ENCODE measurements around the gene ARMC12.

Gene ARMC12

DNA sequence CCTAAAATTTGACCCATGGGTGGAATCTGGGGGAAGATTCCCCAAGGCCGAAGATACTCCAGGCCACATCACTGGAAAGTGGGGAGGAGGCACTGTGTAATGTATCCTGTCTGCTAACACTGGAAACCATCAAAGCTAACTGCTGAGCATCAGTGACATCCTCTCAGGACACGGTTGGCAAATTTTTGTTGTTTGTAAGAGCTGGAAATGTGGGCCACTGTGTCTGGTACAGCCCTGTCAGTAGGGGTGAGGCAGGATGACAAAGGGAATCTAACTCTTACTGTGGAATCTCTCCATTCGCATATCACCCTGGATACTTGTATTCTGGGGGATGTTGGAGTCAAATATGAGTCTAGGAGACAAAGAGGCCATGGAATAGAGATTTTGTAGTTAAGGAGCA, 22.6 kb downstream of the ARMC12 start:
- no peaks in the 10 kb centered on the region for H3K9me2 ChIP-seq (ENCODE audit: low read depth, low read length)
- TF ChIP-seq, protein P1, sequence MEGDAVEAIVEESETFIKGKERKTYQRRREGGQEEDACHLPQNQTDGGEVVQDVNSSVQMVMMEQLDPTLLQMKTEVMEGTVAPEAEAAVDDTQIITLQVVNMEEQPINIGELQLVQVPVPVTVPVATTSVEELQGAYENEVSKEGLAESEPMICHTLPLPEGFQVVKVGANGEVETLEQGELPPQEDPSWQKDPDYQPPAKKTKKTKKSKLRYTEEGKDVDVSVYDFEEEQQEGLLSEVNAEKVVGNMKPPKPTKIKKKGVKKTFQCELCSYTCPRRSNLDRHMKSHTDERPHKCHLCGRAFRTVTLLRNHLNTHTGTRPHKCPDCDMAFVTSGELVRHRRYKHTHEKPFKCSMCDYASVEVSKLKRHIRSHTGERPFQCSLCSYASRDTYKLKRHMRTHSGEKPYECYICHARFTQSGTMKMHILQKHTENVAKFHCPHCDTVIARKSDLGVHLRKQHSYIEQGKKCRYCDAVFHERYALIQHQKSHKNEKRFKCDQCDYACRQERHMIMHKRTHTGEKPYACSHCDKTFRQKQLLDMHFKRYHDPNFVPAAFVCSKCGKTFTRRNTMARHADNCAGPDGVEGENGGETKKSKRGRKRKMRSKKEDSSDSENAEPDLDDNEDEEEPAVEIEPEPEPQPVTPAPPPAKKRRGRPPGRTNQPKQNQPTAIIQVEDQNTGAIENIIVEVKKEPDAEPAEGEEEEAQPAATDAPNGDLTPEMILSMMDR (IDR thresholded peaks at IDR 0.05; ENCODE audit: low read length) = no peak
- no peak for TF ChIP-seq EZH2 (IDR thresholded peaks at IDR 0.05; ENCODE audit: borderline replicate concordance, low read length)
- no peak overlapping the region for H2AFZ ChIP-seq (ENCODE audit: low read length)
- H3K79me2 ChIP-seq (ENCODE audit: insufficient read depth, low read length) = no peaks in the 10 kb centered on the region
- H3K36me3 ChIP-seq (ENCODE audit: insufficient read depth, low read length) = no peaks in the 10 kb centered on the region
- H3K4me1 ChIP-seq (ENCODE audit: insufficient read depth, low read length, severe bottlenecking) = peaks cover 5% of the 10 kb centered on the region
- H4K20me1 ChIP-seq (ENCODE audit: insufficient read depth, low read length) = no peaks in the 10 kb centered on the region
- H3F3A ChIP-seq (ENCODE audit: insufficient read depth, low read length) = no peaks in the 10 kb centered on the region
- H3K27ac ChIP-seq (ENCODE audit: low read depth, low read length, poor library complexity, severe bottlenecking) = no peak overlapping the region
- no peaks in the 10 kb centered on the region for H3K9me3 ChIP-seq (ENCODE audit: low read length)
- H3K4me2 ChIP-seq (ENCODE audit: low read length) = no peak overlapping the region
- H3K4me3 ChIP-seq (ENCODE audit: low read depth, low read length, poor library complexity, severe bottlenecking) = no peak overlapping the region
- H3K9ac ChIP-seq (ENCODE audit: low read length) = no peak overlapping the region
- H3K27me3 ChIP-seq (ENCODE audit: insufficient read depth, low read length) = peaks cover 13% of the 10 kb centered on the region

DNA sequence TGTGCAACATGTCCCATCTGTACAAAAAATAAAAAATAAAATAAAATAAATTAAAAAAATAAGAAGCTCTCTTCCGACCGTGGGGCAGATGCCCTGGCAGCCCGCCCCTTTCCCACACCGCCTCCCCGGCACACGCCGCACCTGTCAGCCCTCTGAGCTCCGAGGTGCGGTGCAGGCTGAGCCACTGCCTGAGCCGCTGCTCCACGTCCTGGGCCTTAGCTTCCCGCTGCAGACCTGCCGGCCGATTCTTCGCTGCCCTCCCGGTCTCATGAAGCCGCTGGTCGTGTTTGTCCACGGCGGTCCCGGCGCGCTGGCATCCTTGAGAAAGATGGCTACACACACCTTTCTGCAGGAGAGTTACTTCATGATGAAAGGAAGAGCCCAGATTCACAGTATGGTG, 28.9 kb downstream of the ARMC12 start:
- Histone ChIP-seq H3K79me2 (ENCODE audit: insufficient read depth, low read length) (no peaks in the 10 kb centered on the region), H3K4me3 (ENCODE audit: low read depth, low read length, poor library complexity, severe bottlenecking) (no peak overlapping the region), H3K9me2 (ENCODE audit: low read depth, low read length) (no peaks in the 10 kb centered on the region), H4K20me1 (ENCODE audit: insufficient read depth, low read length) (no peaks in the 10 kb centered on the region), H3K4me2 (ENCODE audit: low read length) (no peak overlapping the region), H3F3A (ENCODE audit: insufficient read depth, low read length) (no peaks in the 10 kb centered on the region), H2AFZ (ENCODE audit: low read length) (no peak overlapping the region), H3K36me3 (ENCODE audit: insufficient read depth, low read length) (no peaks in the 10 kb centered on the region), H3K27me3 (ENCODE audit: insufficient read depth, low read length) (peaks cover 6% of the 10 kb centered on the region; the same call in 1 of the 2 replicates), H3K9me3 (ENCODE audit: low read length) (no peaks in the 10 kb centered on the region), H3K27ac (ENCODE audit: low read depth, low read length, poor library complexity, severe bottlenecking) (no peak overlapping the region), H3K4me1 (ENCODE audit: insufficient read depth, low read length, severe bottlenecking) (peaks cover 15% of the 10 kb centered on the region), H3K9ac (ENCODE audit: low read length) (no peak overlapping the region)
- no peak for TF ChIP-seq EZH2 (IDR thresholded peaks at IDR 0.05; ENCODE audit: borderline replicate concordance, low read length)
- TF ChIP-seq, protein P1 (IDR thresholded peaks at IDR 0.05; ENCODE audit: low read length) = no peak

DNA sequence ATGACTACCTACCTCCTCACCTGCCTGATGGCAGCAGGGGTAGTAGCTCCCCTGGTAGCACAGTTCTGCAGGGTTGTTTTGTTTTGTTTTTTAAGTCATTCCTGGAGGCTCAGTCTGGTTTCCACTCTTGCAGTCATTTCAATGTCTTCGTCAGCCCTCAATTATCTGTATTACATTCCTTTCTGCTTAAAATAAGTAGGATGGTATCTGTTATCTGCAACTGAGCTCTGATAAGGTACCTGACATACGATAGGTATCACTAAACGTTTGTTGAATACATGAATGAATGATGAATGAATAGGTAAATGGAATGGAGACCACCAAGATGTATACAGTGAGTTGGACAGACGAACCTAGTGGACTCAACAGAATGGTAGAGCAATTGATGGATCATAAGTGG, 32.4 kb downstream of the ARMC12 start:
- Histone ChIP-seq H3K27ac (ENCODE audit: low read depth, low read length, poor library complexity, severe bottlenecking) (no peak overlapping the region), H3K27me3 (ENCODE audit: insufficient read depth, low read length) (peaks cover 3% of the 10 kb centered on the region; the same call in 1 of the 2 replicates)

More for the DNA sequence above, 32.4 kb downstream of the ARMC12 start:
- Histone ChIP-seq H3K9ac (ENCODE audit: low read length) (no peak overlapping the region), H3F3A (ENCODE audit: insufficient read depth, low read length) (no peaks in the 10 kb centered on the region), H3K9me3 (ENCODE audit: low read length) (no peaks in the 10 kb centered on the region), H3K4me3 (ENCODE audit: low read depth, low read length, poor library complexity, severe bottlenecking) (no peak overlapping the region), H2AFZ (ENCODE audit: low read length) (no peak overlapping the region), H4K20me1 (ENCODE audit: insufficient read depth, low read length) (no peaks in the 10 kb centered on the region), H3K79me2 (ENCODE audit: insufficient read depth, low read length) (no peaks in the 10 kb centered on the region), H3K9me2 (ENCODE audit: low read depth, low read length) (no peaks in the 10 kb centered on the region), H3K4me1 (ENCODE audit: insufficient read depth, low read length, severe bottlenecking) (peaks cover 18% of the 10 kb centered on the region), H3K4me2 (ENCODE audit: low read length) (no peak overlapping the region), H3K36me3 (ENCODE audit: insufficient read depth, low read length) (no peaks in the 10 kb centered on the region)
- TF ChIP-seq, protein P1 (IDR thresholded peaks at IDR 0.05; ENCODE audit: low read length) = no peak
- TF ChIP-seq EZH2 (IDR thresholded peaks at IDR 0.05; ENCODE audit: borderline replicate concordance, low read length) = no peak
